Renal cortical epithelial cell (primary cell): Measurements from ENCODE around the gene PAFAH2. TPM values are rescaled to one million over a fixed set of nuclear protein-coding genes. Genes with fewer than 3 reads are reported as not detected.
"Not testable (repeated sequence)": the region's sequence is repeated elsewhere in the genome, so short reads cannot be mapped to it uniquely, and the experiment has no call there.

Source experiments
- DNase-seq: peaks from one replicate; pipeline ENCODE4 v3.0.0-alpha.2; 2011; ENCODE audit warnings: low read depth
- total RNA-seq: library from RNA; depleted of rRNA; stranded (reverse); fragments of >200 nt; gene quantifications from 2 replicates; pipeline ENCODE4 v1.2.3, GENCODE V29; 2014

The PAFAH2 gene
- total RNA-seq, 1 donor from 2014 or later = 18.5 TPM

DNA sequence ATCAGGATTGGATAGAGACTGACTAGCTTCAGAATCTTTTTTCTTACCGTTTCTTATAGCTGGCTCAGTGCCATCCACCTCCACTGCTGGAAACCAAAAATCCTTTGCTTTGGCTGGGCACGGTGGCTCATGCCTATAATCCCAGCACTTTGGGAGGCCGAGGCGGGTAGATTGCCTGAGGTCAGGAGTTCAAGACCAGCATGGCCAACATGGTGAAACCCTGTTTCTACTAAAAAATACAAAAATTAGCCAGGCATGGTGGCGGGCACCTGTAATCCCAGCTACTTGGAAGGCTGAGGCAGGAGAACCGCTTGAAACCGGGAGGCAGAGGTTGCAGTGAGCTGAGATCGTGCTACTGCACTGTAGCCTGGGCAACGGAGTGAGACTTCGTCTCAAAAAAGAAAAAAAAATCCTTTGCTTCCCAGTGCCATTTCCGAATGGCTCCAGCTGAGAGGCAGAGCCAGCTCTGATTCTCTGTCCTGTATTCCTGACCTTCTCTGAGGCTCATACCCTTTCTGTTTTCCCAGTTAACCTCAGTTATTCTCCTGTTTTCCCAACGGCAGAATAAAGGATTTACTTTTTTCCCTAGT, 65.0 kb downstream of the PAFAH2 start:
- DNase-seq = not testable (repeated sequence)

GRCh38 chr1:25932321-25932720, 65.5 kb downstream of the PAFAH2 start:
- DNase-seq = no peak

GRCh38 chr1:25929016-25929415, 68.8 kb downstream of the PAFAH2 start:
- no peak for DNase-seq

DNA sequence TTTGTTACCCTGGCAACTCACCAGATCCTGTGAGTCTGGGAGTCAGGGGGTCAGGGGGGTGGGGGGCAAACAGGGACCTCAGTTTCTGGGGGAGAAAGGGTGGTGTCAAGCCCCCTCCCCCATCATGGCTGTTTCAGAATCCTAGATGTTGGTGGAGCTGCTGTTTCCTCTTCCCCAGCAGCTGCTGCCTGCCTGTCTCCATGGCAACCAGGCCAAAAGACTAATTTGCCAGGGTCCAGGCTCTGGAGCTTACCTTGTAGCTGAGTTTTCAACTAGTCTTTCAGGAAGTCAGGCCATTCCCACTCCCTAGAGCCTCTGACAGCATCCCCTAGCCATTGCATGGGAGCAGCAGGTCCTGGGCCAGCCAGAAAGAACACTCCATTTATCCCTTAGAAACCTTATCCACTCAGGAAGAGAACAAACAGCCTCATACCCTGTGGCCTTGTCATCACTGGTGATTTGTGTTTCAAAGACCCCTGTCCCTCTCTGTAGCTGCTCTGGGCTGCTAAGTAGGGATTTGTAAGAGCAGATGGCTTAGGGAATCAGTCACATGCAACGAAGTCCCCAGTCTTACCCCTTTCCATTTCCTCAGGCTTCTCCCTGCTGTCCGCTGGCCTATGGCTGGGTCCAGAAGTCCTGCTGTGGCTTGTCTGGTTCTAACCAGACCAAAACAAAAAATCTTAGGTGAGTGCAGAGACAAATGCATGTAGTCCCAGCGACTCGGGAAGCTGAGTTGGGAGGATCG, 70.2 kb downstream of the PAFAH2 start:
- DNase-seq = no peak

DNA sequence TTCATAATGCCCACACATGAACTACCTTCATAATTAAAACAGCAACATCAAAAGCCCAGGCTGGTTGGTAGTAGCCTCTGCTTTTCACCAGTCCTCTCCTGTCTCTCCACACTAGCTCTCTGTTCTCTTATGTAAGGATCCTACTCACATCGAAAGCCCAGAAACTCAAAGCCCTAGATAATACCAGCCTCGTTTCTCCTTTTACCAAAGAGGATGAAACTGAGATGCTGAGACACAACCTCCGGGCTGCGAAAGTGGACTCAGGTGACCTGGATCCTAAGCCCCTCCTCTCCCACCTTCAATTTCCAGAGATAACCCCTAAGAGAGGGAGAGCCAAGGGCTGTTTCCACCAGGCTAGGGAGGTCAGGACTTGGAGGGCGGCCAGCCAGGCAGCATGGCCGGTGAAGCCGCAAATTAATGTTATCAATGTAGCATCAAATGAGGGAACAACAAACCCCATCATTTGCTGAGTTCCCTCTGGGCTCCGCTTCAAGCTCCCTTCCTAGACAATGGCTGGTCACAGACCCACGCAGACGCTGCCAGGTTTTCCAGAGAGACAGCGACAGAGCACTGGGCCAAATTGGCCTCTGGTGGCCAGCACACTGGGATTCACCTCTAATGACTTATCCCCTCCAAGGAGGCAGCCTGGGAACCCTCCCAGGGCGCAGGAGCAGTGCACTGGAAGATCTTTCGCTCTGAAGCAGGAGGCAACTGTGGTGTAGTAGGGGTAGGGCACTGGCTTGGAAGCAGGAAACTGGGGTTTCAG, 70.9 kb downstream of the PAFAH2 start:
- DNase-seq = no peak

DNA sequence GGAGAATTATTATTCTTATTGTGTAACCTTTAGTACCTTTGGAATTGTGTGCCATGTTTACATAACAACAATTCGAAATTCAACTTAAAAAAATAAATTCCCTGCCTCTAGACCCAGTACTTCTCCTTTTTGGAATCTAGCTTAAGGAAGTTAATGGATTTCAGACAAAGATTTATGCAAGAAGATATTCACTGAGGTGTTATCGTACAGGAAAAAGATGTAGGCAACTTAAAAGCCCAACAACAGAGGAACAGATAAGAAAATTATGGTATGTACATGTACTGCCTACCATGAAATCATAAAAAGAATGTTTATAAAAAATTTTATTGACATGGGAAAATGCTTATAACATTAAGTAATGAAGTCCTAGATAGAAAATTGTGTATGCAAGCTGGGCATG, 73.4 kb downstream of the PAFAH2 start:
- DNase-seq = no peak

DNA sequence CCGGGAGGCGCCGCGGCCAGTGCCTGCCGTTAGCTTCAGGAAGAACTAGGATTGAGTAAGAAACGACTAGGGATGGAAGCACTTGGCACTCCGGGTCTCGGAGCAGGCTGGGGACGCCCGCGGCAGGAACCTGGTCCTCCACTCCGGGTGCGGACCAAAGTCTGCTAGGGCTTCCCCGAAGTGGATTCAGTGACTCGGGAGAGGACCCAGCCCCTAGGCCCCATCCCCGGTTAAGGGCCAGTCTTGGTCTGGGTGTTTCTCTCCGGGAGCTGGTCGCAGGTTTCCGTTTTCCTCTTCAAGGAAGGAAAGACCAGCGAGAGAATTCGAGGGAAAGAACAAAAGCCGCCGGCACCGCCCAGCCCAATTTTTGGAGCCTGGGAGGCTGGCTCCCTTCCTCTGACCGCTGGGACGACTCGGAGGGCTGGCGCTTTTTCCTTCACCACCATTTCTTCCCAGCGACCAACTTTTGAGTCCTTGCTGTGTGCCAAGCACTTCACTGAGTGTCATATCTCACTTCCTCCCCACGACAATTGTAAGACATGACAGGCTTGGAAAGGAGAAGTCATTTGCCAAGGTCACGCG, 74.8 kb downstream of the PAFAH2 start:
- no peak for DNase-seq

DNA sequence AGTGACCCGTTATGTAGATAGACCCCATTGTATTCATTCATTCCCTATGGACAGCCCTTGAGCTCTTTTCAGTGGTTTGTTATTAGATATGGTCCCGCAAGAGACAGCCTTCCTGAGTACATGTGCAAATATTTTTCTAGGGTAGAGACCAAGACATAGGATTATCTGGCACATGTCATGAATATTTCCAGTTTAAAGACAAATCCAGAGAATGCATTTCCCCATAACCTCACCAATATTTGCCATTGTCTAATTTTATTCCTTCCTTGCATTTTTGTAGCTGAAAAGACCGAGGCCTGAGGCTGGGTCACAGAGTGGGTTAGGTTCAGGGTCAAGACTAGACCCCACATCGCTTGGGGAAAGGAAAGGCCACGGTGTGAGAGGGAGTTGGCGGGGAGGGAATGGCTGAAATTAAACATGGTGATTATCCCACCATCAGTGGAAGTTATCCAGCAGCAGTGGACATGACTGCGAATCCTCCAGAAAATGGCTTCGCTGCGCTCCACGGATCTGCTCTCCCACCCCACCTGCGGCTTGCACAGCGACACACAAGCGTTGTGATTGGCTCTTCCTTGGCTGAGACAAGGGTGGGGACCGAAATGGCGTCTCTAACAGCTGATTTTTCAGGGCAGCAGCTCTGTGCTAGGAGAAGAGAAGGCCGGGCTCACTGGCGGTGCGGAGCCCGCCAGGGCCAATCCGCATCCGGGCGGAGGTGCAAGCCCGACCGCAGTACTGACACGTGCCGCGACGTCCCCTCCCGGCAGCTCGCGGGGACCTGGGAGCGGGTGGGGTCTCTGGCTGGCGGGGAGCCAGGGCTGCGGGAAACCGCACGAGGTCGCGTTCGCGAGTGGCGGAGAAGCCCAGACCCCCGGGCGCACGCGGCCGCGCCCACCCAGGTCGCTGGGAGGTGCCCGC, 75.5 kb downstream of the PAFAH2 start:
- DNase-seq = no peak

GRCh38 chr1:25918615-25919014, 79.2 kb downstream of the PAFAH2 start:
- DNase-seq = no peak

- no peak for DNase-seq
Observed at GRCh38 chr1:25917996-25918395, 79.9 kb downstream of the PAFAH2 start.

GRCh38 chr1:25916460-25916859, 81.4 kb downstream of the PAFAH2 start:
- no peak for DNase-seq

DNA sequence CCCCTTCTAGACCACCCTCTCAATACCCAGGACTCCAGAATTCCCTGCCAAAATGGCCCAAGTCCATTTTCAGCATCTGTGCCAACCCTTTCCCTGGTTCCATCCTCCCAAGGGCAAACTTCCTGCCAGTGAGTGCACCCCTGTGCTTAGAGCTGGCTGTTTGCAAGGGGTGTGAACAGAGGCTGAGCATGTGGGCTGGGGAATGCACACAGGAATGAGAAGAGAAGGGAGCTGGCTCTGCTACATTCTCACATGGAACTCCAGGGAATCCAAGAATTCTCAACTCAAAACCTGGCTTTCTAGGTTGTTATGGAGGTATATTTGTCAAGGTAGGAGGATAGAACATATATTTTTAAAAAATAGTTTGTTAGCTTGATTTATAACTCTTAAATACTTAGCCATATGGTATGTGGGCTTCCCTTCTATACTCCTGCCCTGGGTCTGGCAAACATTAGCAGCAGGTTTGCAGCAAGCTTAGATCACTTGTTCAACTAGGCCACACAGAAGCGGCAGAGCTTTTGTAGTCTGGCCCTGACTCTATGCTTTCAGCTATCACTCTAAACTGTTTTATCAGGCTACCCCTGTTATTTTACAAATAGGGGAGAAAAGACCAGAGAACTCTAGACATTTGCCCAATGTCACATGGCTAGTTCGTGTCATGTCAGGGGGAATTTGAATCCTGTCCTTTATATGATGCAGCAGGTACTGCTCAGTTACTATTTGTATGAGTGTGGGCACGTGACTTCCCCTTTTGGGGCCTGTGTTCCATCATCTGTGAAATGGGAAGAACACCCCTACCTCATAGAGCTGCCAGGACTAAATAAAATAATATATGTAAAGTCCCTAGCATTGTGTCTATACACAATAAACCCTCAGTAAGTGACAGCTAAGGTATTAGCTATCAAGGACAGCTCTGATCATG, 83.5 kb downstream of the PAFAH2 start:
- no peak for DNase-seq

DNA sequence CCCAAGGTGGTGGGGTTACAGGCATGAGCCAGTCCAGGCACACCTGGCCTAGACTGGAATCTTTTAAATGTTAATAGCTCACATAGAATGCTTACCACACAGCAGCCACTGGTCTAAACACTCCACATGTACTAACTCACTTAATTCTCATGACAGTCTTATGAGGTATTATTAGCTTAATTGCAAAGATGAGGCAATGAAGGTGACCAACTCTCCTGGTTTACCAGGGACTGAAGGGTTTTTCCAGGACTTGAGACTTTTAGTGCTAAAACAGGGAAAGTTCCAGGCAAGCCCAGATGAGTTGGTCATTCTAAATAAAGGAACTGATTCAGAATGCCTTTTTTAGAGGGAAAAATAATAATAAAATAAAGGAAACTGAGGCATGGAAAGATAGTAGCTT, 84.7 kb downstream of the PAFAH2 start:
- no peak for DNase-seq

DNA sequence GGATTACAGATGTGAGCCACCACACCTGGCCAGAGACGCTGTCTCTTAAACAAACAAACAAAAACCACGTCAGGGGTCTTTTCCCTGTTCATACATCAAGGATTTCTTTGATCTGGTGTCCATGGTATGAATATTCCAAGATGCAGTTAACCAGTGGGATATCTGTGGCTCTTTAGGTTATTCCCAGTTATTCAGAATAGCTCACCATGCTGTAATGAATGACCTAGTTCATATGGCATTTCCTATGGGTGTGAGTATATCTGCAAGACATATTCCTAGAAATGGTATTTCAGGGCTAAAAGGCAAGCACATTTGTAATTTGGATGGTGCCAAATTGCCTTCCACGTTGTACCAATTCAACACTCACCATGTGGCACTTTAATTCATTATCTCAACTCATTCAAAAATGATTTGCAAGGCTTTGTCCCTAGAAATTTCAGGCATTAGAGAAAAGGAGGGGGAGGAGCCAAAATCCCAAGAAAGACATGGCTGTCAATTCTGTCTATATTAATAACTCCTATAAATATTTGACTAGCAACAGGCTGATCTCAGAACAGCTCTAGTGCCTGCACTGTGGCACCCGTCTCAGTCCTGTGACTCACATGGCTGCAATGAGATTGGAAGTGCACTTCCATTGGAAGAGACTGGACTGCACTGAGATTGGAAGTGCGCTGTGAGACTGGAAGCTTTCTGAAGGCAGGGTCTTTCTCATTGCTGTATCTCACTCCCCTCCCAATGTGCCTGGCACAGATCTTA, 85.6 kb downstream of the PAFAH2 start:
- no peak for DNase-seq

DNA sequence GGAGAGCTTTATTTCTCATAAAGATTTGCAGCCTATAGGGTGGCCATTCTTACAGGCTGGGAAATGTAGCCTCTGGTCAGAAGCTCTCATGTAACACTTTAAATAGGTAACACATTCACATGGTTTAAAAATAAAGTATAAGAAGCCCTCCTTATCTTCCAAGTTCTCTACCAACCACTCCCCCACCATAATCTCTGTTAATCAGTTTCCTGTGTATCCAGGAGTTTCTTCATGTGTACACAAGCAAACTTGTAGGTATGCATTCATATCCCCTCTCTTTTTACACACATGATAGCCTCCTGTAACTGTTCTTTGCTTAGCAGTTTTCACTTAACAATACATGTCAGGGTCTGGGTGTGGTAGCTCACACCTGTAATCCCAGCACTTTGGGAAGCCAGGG, 86.7 kb downstream of the PAFAH2 start:
- no peak for DNase-seq
